Mesenchymal stem cell (in vitro differentiated cells and primary cell): ENCODE data around the gene SLC15A5.

ENCODE experiments used
- DNase-seq: peaks from one replicate; pipeline ENCODE4 v3.0.0-alpha.2; 2013
- H2AFZ ChIP-seq: one replicate; pipeline ENCODE4 v1.6.1; 2013; ENCODE audit warnings: low read depth, mild to moderate bottlenecking, control low read depth, inconsistent platforms, low read length, moderate library complexity
- H2AK5ac ChIP-seq: 2 replicates; pipeline ENCODE4 v1.6.1; 2013; ENCODE audit warnings: low read length, moderate library complexity, mild to moderate bottlenecking, inconsistent platforms; ENCODE audit not compliant: severe bottlenecking
- H2BK120ac ChIP-seq: one replicate; pipeline ENCODE4 v1.6.1; 2013; ENCODE audit warnings: low read depth, mild to moderate bottlenecking, inconsistent platforms, low read length, moderate library complexity
- H2BK12ac ChIP-seq, 2 experiments: one replicate each; pipeline ENCODE4 v1.6.1; 2013; ENCODE audit warnings: inconsistent platforms in 2 of 2, low read length in 2 of 2, mild to moderate bottlenecking in 2 of 2, moderate library complexity in 2 of 2, control low read depth in 1 of 2
- H2BK15ac ChIP-seq: one replicate; pipeline ENCODE4 v1.6.1; 2013; ENCODE audit warnings: mild to moderate bottlenecking, low read depth, inconsistent platforms; ENCODE audit not compliant: poor library complexity, severe bottlenecking
- H2BK5ac ChIP-seq: 2 replicates; pipeline ENCODE4 v1.6.1; 2013; ENCODE audit warnings: low read depth, mild to moderate bottlenecking, low read length, control low read depth, inconsistent platforms; ENCODE audit not compliant: poor library complexity, severe bottlenecking
- H3K14ac ChIP-seq, 2 experiments: one replicate each; pipeline ENCODE4 v1.6.1; 2013; ENCODE audit warnings: inconsistent platforms in 2 of 2, low read length in 2 of 2, control low read depth in 1 of 2, mild to moderate bottlenecking in 1 of 2, moderate library complexity in 1 of 2
- H3K18ac ChIP-seq, 2 experiments: one replicate each; pipeline ENCODE4 v1.6.1; 2013; ENCODE audit warnings: inconsistent platforms in 2 of 2, low read length in 2 of 2, control low read depth in 1 of 2, low read depth in 1 of 2, mild to moderate bottlenecking in 1 of 2
- H3K23ac ChIP-seq, 2 experiments: one replicate each; pipeline ENCODE4 v1.6.1; 2013; ENCODE audit warnings: inconsistent platforms in 2 of 2, low read length in 2 of 2, mild to moderate bottlenecking in 2 of 2, moderate library complexity in 2 of 2, control low read depth in 1 of 2
- H3K27ac ChIP-seq: 2 replicates; pipeline ENCODE4 v1.5.1; 2013; ENCODE audit warnings: mild to moderate bottlenecking, moderate library complexity, low read length, control low read depth, inconsistent platforms; ENCODE audit not compliant: poor library complexity, severe bottlenecking
- H3K27me3 ChIP-seq, 2 experiments: 2 replicates each; pipeline versions ENCODE4 v1.6.1 to v1.7.0; 2013; ENCODE audit warnings: low read length in 2 of 2, mild to moderate bottlenecking in 2 of 2, moderate library complexity in 2 of 2, control low read depth in 1 of 2, inconsistent platforms in 1 of 2; ENCODE audit not compliant: control insufficient read depth in 1 of 2, insufficient read depth in 1 of 2
- H3K36me3 ChIP-seq, 2 experiments: 2 replicates each; pipeline versions ENCODE4 v1.6.1 to v1.7.0; 2013; ENCODE audit warnings: low read length in 2 of 2, control low read depth in 1 of 2, inconsistent platforms in 1 of 2, low read depth in 1 of 2, mild to moderate bottlenecking in 1 of 2; ENCODE audit not compliant: insufficient read depth in 2 of 2, control insufficient read depth in 1 of 2
- H3K4ac ChIP-seq, 2 experiments: one replicate each; pipeline ENCODE4 v1.6.1; 2013; ENCODE audit warnings: inconsistent platforms in 2 of 2, low read length in 2 of 2, mild to moderate bottlenecking in 2 of 2, moderate library complexity in 2 of 2, control low read depth in 1 of 2, low read depth in 1 of 2
- H3K4me1 ChIP-seq: 2 replicates; pipeline ENCODE4 v1.6.1; 2013; ENCODE audit warnings: low read depth, low read length, control low read depth; ENCODE audit not compliant: control insufficient read depth, insufficient read depth
- H3K4me2 ChIP-seq: 2 replicates; pipeline ENCODE4 v1.6.1; 2013; ENCODE audit warnings: low read length, mild to moderate bottlenecking, inconsistent platforms; ENCODE audit not compliant: poor library complexity, severe bottlenecking
- H3K4me3 ChIP-seq, 2 experiments: 2 replicates each; pipeline versions ENCODE4 v1.5.1 to v1.7.0; 2013; ENCODE audit warnings: low read length in 2 of 2, mild to moderate bottlenecking in 2 of 2, control low read depth in 1 of 2, low read depth in 1 of 2; ENCODE audit not compliant: insufficient read depth in 1 of 2
- H3K79me1 ChIP-seq: replicated peaks from 2 replicates; pipeline ENCODE4 v1.6.1; 2013; ENCODE audit warnings: mild to moderate bottlenecking, control low read depth, low read length, inconsistent platforms; ENCODE audit not compliant: poor library complexity, severe bottlenecking
- H3K9ac ChIP-seq: 2 replicates; pipeline ENCODE4 v1.7.0; 2013; ENCODE audit warnings: mild to moderate bottlenecking, low read length, moderate library complexity
- H3K9me3 ChIP-seq: 2 replicates; pipeline ENCODE4 v1.7.0; 2013; ENCODE audit warnings: mild to moderate bottlenecking, low read length; ENCODE audit not compliant: control insufficient read depth
- H4K8ac ChIP-seq: one replicate; pipeline ENCODE4 v1.6.1; 2013; ENCODE audit warnings: inconsistent platforms, mild to moderate bottlenecking, low read length, moderate library complexity
- H4K91ac ChIP-seq: one replicate; pipeline ENCODE4 v1.6.1; 2013; ENCODE audit warnings: mild to moderate bottlenecking, low read length, inconsistent platforms
- WGBS: methylation state at CpG from one replicate; pipeline ENCODE4 v1.1.7; 2013; ENCODE audit warnings: mixed read lengths; 5-methylcytosine and 5-hydroxymethylcytosine counted together

Gene SLC15A5

GRCh38 chr12:16271062-16271461, 6.4 kb downstream of the SLC15A5 start:
- no peak overlapping the region for H3K14ac ChIP-seq
- no peak overlapping the region for H3K9ac ChIP-seq
- H2BK12ac ChIP-seq = no peak overlapping the region
- H3K23ac ChIP-seq = no peak overlapping the region
- no peaks in the 10 kb centered on the region for H3K36me3 ChIP-seq
- no peak overlapping the region for H4K91ac ChIP-seq
- no peak overlapping the region for H2BK15ac ChIP-seq
- no peak overlapping the region for H3K18ac ChIP-seq
- H2AFZ ChIP-seq = no peak overlapping the region
- no peak overlapping the region for H3K4me3 ChIP-seq
- H2BK5ac ChIP-seq = no peak overlapping the region
- H3K9me3 ChIP-seq = no peaks in the 10 kb centered on the region
- 100% methylated on average over 1 of the region's 1 CpG for WGBS
- no peak overlapping the region for H3K27ac ChIP-seq
- no peak overlapping the region for H3K4me2 ChIP-seq
- no peaks in the 10 kb centered on the region for H3K79me1 ChIP-seq
- H4K8ac ChIP-seq = no peak overlapping the region
- no peak for DNase-seq
- no peak overlapping the region for H2BK120ac ChIP-seq
- H3K27me3 ChIP-seq = peaks cover 0 to 3% of the 10 kb centered on the region in 2 experiments
- no peak overlapping the region for H2AK5ac ChIP-seq
- no peaks in the 10 kb centered on the region for H3K4me1 ChIP-seq
- no peak overlapping the region for H3K4ac ChIP-seq

- no peak overlapping the region for H3K18ac ChIP-seq
- peaks cover 0 to 3% of the 10 kb centered on the region in 2 experiments for H3K27me3 ChIP-seq
- H3K23ac ChIP-seq = no peak overlapping the region
- no peak overlapping the region for H2AFZ ChIP-seq
- H2BK5ac ChIP-seq = no peak overlapping the region
- H2BK15ac ChIP-seq = no peak overlapping the region
- H3K4me1 ChIP-seq = no peaks in the 10 kb centered on the region
- no peak overlapping the region for H3K27ac ChIP-seq
- 78% methylated on average over 1 of the region's 2 CpGs for WGBS
- H3K4ac ChIP-seq = no peak overlapping the region
- no peaks in the 10 kb centered on the region for H3K9me3 ChIP-seq
- no peak overlapping the region for H3K9ac ChIP-seq
- H3K4me2 ChIP-seq = no peak overlapping the region
- H2BK12ac ChIP-seq = no peak overlapping the region
- H4K91ac ChIP-seq = no peak overlapping the region
- H3K4me3 ChIP-seq = no peak overlapping the region
- no peaks in the 10 kb centered on the region for H3K36me3 ChIP-seq
- H4K8ac ChIP-seq = no peak overlapping the region
- H3K79me1 ChIP-seq = no peaks in the 10 kb centered on the region
- H3K14ac ChIP-seq = no peak overlapping the region
- no peak overlapping the region for H2AK5ac ChIP-seq
- no peak for DNase-seq
- no peak overlapping the region for H2BK120ac ChIP-seq
These were observed 7.5 kb downstream of the SLC15A5 start for GRCh38 chr12:16269946-16270345.

- Histone ChIP-seq H3K4me3 (no peak overlapping the region), H2BK5ac (no peak overlapping the region), H3K4me1 (no peaks in the 10 kb centered on the region), H3K4me2 (no peak overlapping the region), H3K9me3 (no peaks in the 10 kb centered on the region), H2AFZ (no peak overlapping the region), H2BK120ac (no peak overlapping the region), H4K8ac (no peak overlapping the region), H3K9ac (no peak overlapping the region), H2BK15ac (no peak overlapping the region), H3K23ac (no peak overlapping the region), H4K91ac (no peak overlapping the region), H3K27me3 (no peaks in the 10 kb centered on the region), H3K14ac (no peak overlapping the region), H2BK12ac (no peak overlapping the region), H3K79me1 (no peaks in the 10 kb centered on the region), H3K27ac (no peak overlapping the region), H3K36me3 (no peaks in the 10 kb centered on the region), H3K18ac (no peak overlapping the region), H3K4ac (no peak overlapping the region), H2AK5ac (no peak overlapping the region)
- DNase-seq = no peak
- 60% methylated on average over 1 of the region's 1 CpG for WGBS
These were observed 11.4 kb downstream of the SLC15A5 start for GRCh38 chr12:16266085-16266484.

GRCh38 chr12:16261944-16262475, 15.5 kb downstream of the SLC15A5 start:
- Histone ChIP-seq H2BK120ac (no peak overlapping the region), H3K4me3 (no peak overlapping the region), H3K23ac (no peak overlapping the region), H2AFZ (no peak overlapping the region), H2BK5ac (no peak overlapping the region), H3K79me1 (no peaks in the 10 kb centered on the region), H4K91ac (no peak overlapping the region), H3K14ac (no peak overlapping the region), H3K27ac (no peak overlapping the region), H3K9ac (no peak overlapping the region), H3K36me3 (no peaks in the 10 kb centered on the region), H3K4me2 (no peak overlapping the region), H2AK5ac (no peak overlapping the region), H3K27me3 (no peaks in the 10 kb centered on the region), H2BK12ac (no peak overlapping the region), H2BK15ac (no peak overlapping the region), H3K4me1 (no peaks in the 10 kb centered on the region), H4K8ac (no peak overlapping the region), H3K4ac (no peak overlapping the region), H3K18ac (no peak overlapping the region), H3K9me3 (no peaks in the 10 kb centered on the region)
- 70% methylated on average over 2 of the region's 2 CpGs for WGBS
- no peak for DNase-seq
